ENCODE measurements around the gene SORL1. TPM values are rescaled to one million over a fixed set of nuclear protein-coding genes. Genes with fewer than 3 reads are reported as not detected.
"Not testable (repeated sequence)": the region's sequence is repeated elsewhere in the genome, so short reads cannot be mapped to it uniquely, and the experiment has no call there.

The SORL1 gene
- total RNA-seq, 1 donor from 2014 or later: 7.1 TPM

GRCh38 chr11:121478895-121479697 lies 27.0 kb downstream of the SORL1 start:
- H3K9me3 ChIP-seq (replicated peaks): no peaks in the 10 kb centered on the region
- intact Hi-C loops (cut with micrococcal nuclease): no loop called here
- TF ChIP-seq, protein P1, sequence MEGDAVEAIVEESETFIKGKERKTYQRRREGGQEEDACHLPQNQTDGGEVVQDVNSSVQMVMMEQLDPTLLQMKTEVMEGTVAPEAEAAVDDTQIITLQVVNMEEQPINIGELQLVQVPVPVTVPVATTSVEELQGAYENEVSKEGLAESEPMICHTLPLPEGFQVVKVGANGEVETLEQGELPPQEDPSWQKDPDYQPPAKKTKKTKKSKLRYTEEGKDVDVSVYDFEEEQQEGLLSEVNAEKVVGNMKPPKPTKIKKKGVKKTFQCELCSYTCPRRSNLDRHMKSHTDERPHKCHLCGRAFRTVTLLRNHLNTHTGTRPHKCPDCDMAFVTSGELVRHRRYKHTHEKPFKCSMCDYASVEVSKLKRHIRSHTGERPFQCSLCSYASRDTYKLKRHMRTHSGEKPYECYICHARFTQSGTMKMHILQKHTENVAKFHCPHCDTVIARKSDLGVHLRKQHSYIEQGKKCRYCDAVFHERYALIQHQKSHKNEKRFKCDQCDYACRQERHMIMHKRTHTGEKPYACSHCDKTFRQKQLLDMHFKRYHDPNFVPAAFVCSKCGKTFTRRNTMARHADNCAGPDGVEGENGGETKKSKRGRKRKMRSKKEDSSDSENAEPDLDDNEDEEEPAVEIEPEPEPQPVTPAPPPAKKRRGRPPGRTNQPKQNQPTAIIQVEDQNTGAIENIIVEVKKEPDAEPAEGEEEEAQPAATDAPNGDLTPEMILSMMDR (IDR thresholded peaks at IDR 0.05; ENCODE audit: borderline replicate concordance): no peak
- no peaks in the 10 kb centered on the region for H3K27me3 ChIP-seq (ENCODE audit: low read depth)
- no peak overlapping the region for H3K4me3 ChIP-seq
- DNase-seq: no peak
- H3K27ac ChIP-seq (replicated peaks): no peak overlapping the region
- no peaks in the 10 kb centered on the region for H3K36me3 ChIP-seq
- peaks cover 4% of the 10 kb centered on the region for H3K4me1 ChIP-seq

DNA sequence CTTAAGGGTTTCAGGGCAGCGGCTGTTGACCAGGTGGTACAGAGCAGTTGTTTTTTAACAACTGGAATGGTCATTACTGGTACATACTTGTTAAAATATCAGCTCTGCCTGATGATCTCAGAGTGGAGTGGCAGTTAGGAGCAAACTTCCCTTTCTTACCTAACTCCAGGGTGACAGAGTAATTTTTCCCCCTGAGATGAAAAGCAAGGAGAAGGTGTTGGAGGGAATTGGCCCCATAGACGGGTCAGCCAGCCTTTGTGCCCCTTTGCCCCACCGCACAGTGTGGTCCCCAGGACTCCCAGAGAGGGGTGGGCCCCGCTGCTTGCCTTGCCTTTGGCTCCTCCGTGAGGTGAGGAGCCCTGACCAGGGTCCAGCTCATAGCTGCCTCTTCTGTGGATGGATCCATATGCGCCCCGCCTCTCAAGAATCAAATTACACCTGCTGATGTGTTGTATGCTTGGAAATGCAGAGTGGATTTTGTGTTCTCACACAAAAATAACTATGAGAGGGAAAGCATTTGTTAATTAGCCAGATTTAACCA lies 27.7 kb downstream of the SORL1 start:
- no peak for DNase-seq
- Histone ChIP-seq H3K27ac (replicated peaks) (no peak overlapping the region), H3K4me1 (peaks cover 4% of the 10 kb centered on the region), H3K4me3 (no peak overlapping the region), H3K9me3 (replicated peaks) (no peaks in the 10 kb centered on the region), H3K27me3 (ENCODE audit: low read depth) (no peaks in the 10 kb centered on the region), H3K36me3 (no peaks in the 10 kb centered on the region)
- intact Hi-C loops (cut with micrococcal nuclease): no loop called here
- TF ChIP-seq, protein P1 (IDR thresholded peaks at IDR 0.05; ENCODE audit: borderline replicate concordance): no peak

GRCh38 chr11:121481484-121482230 lies 29.5 kb downstream of the SORL1 start:
- H3K4me3 ChIP-seq; H3K9me3 ChIP-seq (replicated peaks); H3K27ac ChIP-seq (replicated peaks); DNase-seq; H3K36me3 ChIP-seq; H3K4me1 ChIP-seq; intact Hi-C loops (cut with micrococcal nuclease); H3K27me3 ChIP-seq (ENCODE audit: low read depth): not testable (repeated sequence)

GRCh38 chr11:121482231-121483129 lies 30.4 kb downstream of the SORL1 start:
- H3K9me3 ChIP-seq (replicated peaks): no peaks in the 10 kb centered on the region
- no peaks in the 10 kb centered on the region for H3K4me1 ChIP-seq
- no peak for DNase-seq
- no peak overlapping the region for H3K27ac ChIP-seq (replicated peaks)
- no peaks in the 10 kb centered on the region for H3K27me3 ChIP-seq (ENCODE audit: low read depth)
- no peak overlapping the region for H3K4me3 ChIP-seq
- H3K36me3 ChIP-seq: no peaks in the 10 kb centered on the region
- intact Hi-C loops (cut with micrococcal nuclease): no loop called here
- TF ChIP-seq, protein P1 (IDR thresholded peaks at IDR 0.05; ENCODE audit: borderline replicate concordance): no peak

DNA sequence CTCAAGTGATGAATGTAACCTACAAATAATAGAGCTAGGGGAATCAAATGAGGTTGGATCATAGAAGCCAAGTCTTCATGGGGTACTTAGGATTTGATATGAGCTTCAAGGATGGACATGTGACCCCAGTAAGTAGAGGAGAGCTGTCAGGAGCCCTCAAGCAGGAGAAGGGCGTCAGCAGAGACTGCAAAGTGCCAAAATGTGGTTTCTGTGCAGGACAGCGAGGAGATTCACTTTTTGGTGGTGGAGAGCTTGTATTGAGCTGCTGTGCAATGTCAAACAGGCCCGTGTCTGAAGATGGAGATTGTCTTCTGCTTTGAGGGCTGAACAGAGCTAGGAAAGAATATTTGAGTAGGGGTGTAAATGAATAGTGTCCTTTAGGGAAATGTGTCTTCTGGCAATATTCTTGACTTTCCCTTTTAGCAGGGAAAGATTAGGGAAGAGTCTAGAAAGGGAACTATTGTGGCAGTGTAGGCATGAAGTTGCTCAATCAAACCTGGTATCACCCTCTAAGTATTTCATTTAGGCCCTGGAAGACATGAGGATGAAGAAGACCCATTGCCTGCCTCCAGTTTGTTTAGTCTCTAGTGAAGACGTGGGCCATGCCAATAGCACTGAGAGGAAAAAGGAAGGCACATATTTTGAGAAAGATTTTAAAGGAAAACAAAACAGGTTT lies 31.8 kb downstream of the SORL1 start:
- intact Hi-C loops (cut with micrococcal nuclease): no loop called here
- H3K36me3 ChIP-seq: no peaks in the 10 kb centered on the region
- H3K9me3 ChIP-seq (replicated peaks): no peaks in the 10 kb centered on the region
- no peaks in the 10 kb centered on the region for H3K27me3 ChIP-seq (ENCODE audit: low read depth)
- H3K4me1 ChIP-seq: peaks cover 6% of the 10 kb centered on the region
- H3K4me3 ChIP-seq: no peak overlapping the region
- DNase-seq: no peak
- H3K27ac ChIP-seq (replicated peaks): no peak overlapping the region
- TF ChIP-seq, protein P1 (IDR thresholded peaks at IDR 0.05; ENCODE audit: borderline replicate concordance): no peak
